ENCODE data around the gene UBE2E2.

The UBE2E2 gene

GRCh38 chr3:23626442-23626841, 423.3 kb downstream of the UBE2E2 start:
- TF ChIP-seq CTCF (conservative IDR thresholded peaks at IDR 0.05; ENCODE audit: low read length) = no peak
- no peak for DNase-seq (ENCODE audit: low read depth)
- H3K4me3 ChIP-seq (ENCODE audit: low read length) = no peak overlapping the region

GRCh38 chr3:23629181-23629894, 426.2 kb downstream of the UBE2E2 start:
- no peak for TF ChIP-seq CTCF (conservative IDR thresholded peaks at IDR 0.05; ENCODE audit: low read length)
- DNase-seq (ENCODE audit: low read depth) = peak; percentile 21

GRCh38 chr3:23633261-23633960, 430.3 kb downstream of the UBE2E2 start:
- no peak for TF ChIP-seq CTCF (conservative IDR thresholded peaks at IDR 0.05; ENCODE audit: low read length)
- no peak overlapping the region for H3K4me3 ChIP-seq (ENCODE audit: low read length)
- DNase-seq (ENCODE audit: low read depth) = no peak

More at GRCh38 chr3:23629181-23629894, 426.2 kb downstream of the UBE2E2 start:
- no peak overlapping the region for H3K4me3 ChIP-seq (ENCODE audit: low read length)

- no peak overlapping the region for H3K4me3 ChIP-seq (ENCODE audit: low read length)
- TF ChIP-seq CTCF (conservative IDR thresholded peaks at IDR 0.05; ENCODE audit: low read length) = no peak
- no peak for DNase-seq (ENCODE audit: low read depth)
These were observed 434.2 kb downstream of the UBE2E2 start for GRCh38 chr3:23637339-23637738.

- no peak for TF ChIP-seq CTCF (conservative IDR thresholded peaks at IDR 0.05; ENCODE audit: low read length)
- H3K4me3 ChIP-seq (ENCODE audit: low read length) = no peak overlapping the region
- DNase-seq (ENCODE audit: low read depth) = no peak
These were observed 437.5 kb downstream of the UBE2E2 start for GRCh38 chr3:23640471-23641146.
